K562 (cell line): ENCODE results near the gene LMAN1. TPM values are rescaled to one million over a fixed set of nuclear protein-coding genes. Genes with fewer than 3 reads are reported as not detected.
A peak's percentile ranks its signal among the peaks of the same experiment; 100 is the strongest.

ENCODE experiments used
- ATF3 ChIP-seq, 2 experiments: fragments of 450-650 bp in 1 of 2; sonication (generic) in 1 of 2; formaldehyde crosslinking in 1 of 2; IDR thresholded peaks in 1 of 2; conservative IDR thresholded peaks in 1 of 2; 2 replicates each; pipeline versions ENCODE4 v1.6.1 to v1.8.1; 2016 to 2023; ENCODE audit warnings: mild to moderate bottlenecking in 2 of 2, moderate library complexity in 2 of 2, inconsistent platforms in 1 of 2, missing genetic modification reagents in 1 of 2
- C11orf30 ChIP-seq: fragments of 450-650 bp; IDR thresholded peaks from 2 replicates; pipeline ENCODE4 v1.6.1; 2016; ENCODE audit warnings: low read depth, mild to moderate bottlenecking
- DPF2 ChIP-seq: fragments of 450-650 bp; IDR thresholded peaks from 2 replicates; pipeline ENCODE4 v1.6.1; 2016
- GATA2 ChIP-seq: sonication (generic); formaldehyde crosslinking; IDR thresholded peaks from 2 replicates; pipeline ENCODE4 v1.4.0; 2020; ENCODE audit warnings: mild to moderate bottlenecking, missing genetic modification reagents
- KDM2B ChIP-seq: fragments of 250-450 bp; sonication (Bioruptor Pico); IDR thresholded peaks from 2 replicates; pipeline ENCODE4 v1.8.0; 2021; ENCODE audit warnings: mild to moderate bottlenecking, moderate library complexity
- PBX2 ChIP-seq, 2 experiments: IDR thresholded peaks in 1 of 2; conservative IDR thresholded peaks in 1 of 2; 2 replicates each; pipeline ENCODE4 v1.6.1; 2016; ENCODE audit warnings: low read depth in 2 of 2, mild to moderate bottlenecking in 1 of 2, missing compliant biosample characterization in 1 of 2, missing genetic modification characterization in 1 of 2, moderate library complexity in 1 of 2
- TCF7L2 ChIP-seq: fragments of 150-350 bp; IDR thresholded peaks from 2 replicates; pipeline ENCODE4 v1.6.1; 2016; ENCODE audit warnings: low read depth, mild to moderate bottlenecking, low read length, moderate library complexity
- polyA plus RNA-seq, 8 experiments: library from polyadenylated mRNA; depleted of rRNA in 4 of 8; stranded (reverse) in 5 of 8; unstranded in 3 of 8; fragments of >200 nt; fragmentation: Nextera tagmentation in 2 of 8; fragmentation: Illumina TruSeq in 1 of 8; extraction: Ambion mirVana in 2 of 8; extraction: Trizol in 1 of 8; gene quantifications; 2 replicates each; pipeline versions ENCODE4 v1.2.1 to v1.2.3, GENCODE V29; 2011 to 2014; ENCODE audit warnings: inconsistent platforms in 1 of 8, missing spikeins in 1 of 8
- total RNA-seq, 7 experiments: library from RNA; depleted of rRNA in 6 of 7; stranded (reverse); fragments of >200 nt in 6 of 7; fragmentation: Illumina TruSeq in 2 of 7; extraction: Trizol in 2 of 7; gene quantifications; 2 replicates each; pipeline versions ENCODE4 v1.2.1 to v1.2.3, GENCODE V29; 2011 to 2021; ENCODE audit warnings: low replicate concordance in 1 of 7

LMAN1 gene
- total and polyA plus RNA-seq, 9 of the 15 experiments (the other 6 are each of a cell fraction or from before 2014, with no cell fraction given), result 18.8 to 108 (median 71.2) TPM

GRCh38 chr18:59357928-59358327 lies 1.1 kb downstream of the LMAN1 start (continued):
- TF ChIP-seq ATF3 (IDR thresholded peaks at IDR 0.05), result peak; percentile 61
- TF ChIP-seq ATF3 (CRISPR knock-in tag; conservative IDR thresholded peaks at IDR 0.05), result no peak
- TF ChIP-seq DPF2, result peak; percentile 58
- no peak for TF ChIP-seq GATA2 (CRISPR knock-in tag)
- peak; percentile 60; the same call in 1 of the 2 replicates for TF ChIP-seq C11orf30
- TF ChIP-seq KDM2B (CRISPR knock-in tag), result no peak
- TF ChIP-seq PBX2 (CRISPR knock-in tag; IDR thresholded peaks at IDR 0.05; ENCODE audit: low read depth), result no peak
- 0 out of 2 replicates have a peak, but pooled peaks have one; percentile 17 for TF ChIP-seq PBX2 (tag; conservative IDR thresholded peaks at IDR 0.05; ENCODE audit: low read depth)
- TF ChIP-seq TCF7L2, result no peak
